Measurements from ENCODE around the gene MCM3AP.
"Not testable (repeated sequence)": the region's sequence is repeated elsewhere in the genome, so short reads cannot be mapped to it uniquely, and the experiment has no call there.

Gene MCM3AP

DNA sequence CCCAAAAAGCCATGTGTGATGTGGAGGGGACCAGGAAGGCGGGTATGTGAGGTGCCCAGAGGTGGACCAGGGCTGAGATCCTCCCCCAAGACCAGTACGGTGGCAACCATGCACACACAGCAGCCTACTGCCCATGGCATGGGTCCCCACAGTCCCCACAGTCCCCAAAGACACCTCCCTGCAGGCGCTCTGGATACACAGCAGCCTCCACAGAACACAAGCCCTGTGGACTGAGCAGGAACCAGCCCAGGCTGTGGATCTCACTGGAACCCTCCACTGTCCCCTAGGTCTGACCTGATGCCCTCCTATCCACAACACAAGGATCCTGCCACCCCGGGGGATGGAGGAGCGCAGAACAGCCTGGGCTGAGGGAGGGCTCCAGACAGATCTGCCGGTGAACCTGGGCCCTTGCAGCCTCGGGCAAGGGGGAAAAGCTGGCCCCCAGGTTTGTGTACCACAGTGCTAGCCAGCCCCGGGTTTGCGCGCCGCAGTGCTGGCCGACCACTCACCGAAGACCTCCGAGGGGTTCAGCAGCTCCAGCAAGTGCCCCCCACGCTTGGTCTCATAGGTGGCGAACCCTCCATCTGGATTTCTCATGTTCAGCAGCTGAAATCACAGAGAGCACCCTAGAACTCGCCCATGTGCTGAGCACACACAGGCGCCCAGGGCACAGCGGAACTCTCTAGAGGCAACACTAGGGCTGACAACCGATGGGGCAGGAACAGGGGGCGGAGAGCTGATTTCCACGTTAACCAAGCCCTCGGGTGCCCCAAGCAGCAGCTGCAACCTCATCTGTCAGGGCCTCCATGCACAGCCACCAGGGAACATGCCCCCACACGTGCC is 79.0 kb downstream of the MCM3AP start:
- ChIA-PET CTCF (no interaction called here), POLR2A (interaction anchor here (0.6 kb wide), 1 partner anchor 63 kb away, joined by 3 read pairs; no protein-coding TSS in a partner anchor)
- no peak for DNase-seq (ENCODE audit: extremely low spot score)
- TF ChIP-seq FOXA1 (IDR thresholded peaks at IDR 0.05) (no peak), LEF1 (IDR thresholded peaks at IDR 0.05; ENCODE audit: borderline replicate concordance) (no peak), ZNF384 (IDR thresholded peaks at IDR 0.05) (no peak), FOXM1 (IDR thresholded peaks at IDR 0.05; ENCODE audit: borderline replicate concordance) (no peak), SP1 (IDR thresholded peaks at IDR 0.05) (no peak), SUZ12 (IDR thresholded peaks at IDR 0.05) (no peak), CTBP1 (IDR thresholded peaks at IDR 0.05; ENCODE audit: borderline replicate concordance) (no peak), L3MBTL2 (conservative IDR thresholded peaks at IDR 0.05) (no peak), PKNOX1 (IDR thresholded peaks at IDR 0.05) (no peak), ELF4 (IDR thresholded peaks at IDR 0.05) (no peak), TARDBP (IDR thresholded peaks at IDR 0.05) (no peak), FOXK2 (IDR thresholded peaks at IDR 0.05) (no peak)

DNA sequence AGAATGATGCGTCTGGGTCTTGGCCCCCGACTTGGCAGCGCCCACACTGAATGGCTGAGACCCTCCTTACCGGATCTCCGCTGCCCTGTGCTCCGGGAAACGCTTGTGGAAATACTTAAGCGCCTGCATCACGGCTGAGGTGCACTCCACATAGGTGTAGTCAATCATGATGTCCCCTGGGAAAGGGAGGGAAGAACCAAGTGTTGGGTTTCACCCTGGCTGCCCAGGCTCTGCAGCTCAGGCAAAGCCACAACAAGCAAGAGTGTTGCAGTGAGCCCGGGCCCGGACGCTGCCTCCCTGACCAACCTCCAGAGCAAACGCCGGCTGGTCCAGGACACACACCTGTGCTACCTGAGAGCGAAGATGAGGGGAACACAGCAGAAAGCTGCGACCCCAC is 79.6 kb downstream of the MCM3AP start:
- POLR2A ChIA-PET: no interaction called here
- TF ChIP-seq FOXA1 (IDR thresholded peaks at IDR 0.05) (no peak), CTBP1 (IDR thresholded peaks at IDR 0.05; ENCODE audit: borderline replicate concordance) (no peak), SUZ12 (IDR thresholded peaks at IDR 0.05) (no peak), SP1 (IDR thresholded peaks at IDR 0.05) (no peak), PKNOX1 (IDR thresholded peaks at IDR 0.05) (no peak), ZNF384 (IDR thresholded peaks at IDR 0.05) (no peak), ARNT (IDR thresholded peaks at IDR 0.05) (no peak), L3MBTL2 (conservative IDR thresholded peaks at IDR 0.05) (no peak), FOXK2 (IDR thresholded peaks at IDR 0.05) (no peak), NFRKB (IDR thresholded peaks at IDR 0.05) (no peak)
- no peak for DNase-seq (ENCODE audit: extremely low spot score)
- CTCF ChIA-PET: no interaction called here

DNA sequence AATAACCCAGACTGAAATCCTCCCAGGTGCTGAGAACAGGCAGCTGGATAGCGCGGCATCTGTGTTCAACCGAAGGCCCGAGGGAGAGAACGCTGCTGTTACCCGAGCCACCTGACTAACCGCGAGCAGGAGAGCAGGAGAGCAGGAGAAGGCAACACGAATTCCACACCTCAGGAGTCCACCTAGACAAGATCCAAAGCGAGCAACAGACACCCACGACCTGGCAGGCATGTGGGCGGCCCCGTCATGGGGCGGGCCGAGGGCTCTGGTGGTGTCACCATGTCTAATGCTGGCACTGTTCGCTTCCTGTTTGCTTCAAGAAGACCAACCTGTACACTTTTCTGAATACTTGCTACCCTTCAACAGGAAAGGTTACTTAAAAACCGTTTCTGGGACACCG is 80.2 kb downstream of the MCM3AP start:
- DNase-seq (ENCODE audit: extremely low spot score): no peak
- TF ChIP-seq NFRKB (IDR thresholded peaks at IDR 0.05) (no peak), SP1 (IDR thresholded peaks at IDR 0.05) (no peak)
- POLR2A ChIA-PET: no interaction called here
- CTCF ChIA-PET: no interaction called here

GRCh38 chr21:46203203-46203600 is 82.2 kb downstream of the MCM3AP start:
- DNase-seq (ENCODE audit: extremely low spot score): no peak
- CTCF ChIA-PET: no interaction called here
- TF ChIP-seq PKNOX1 (IDR thresholded peaks at IDR 0.05) (no peak), CTBP1 (IDR thresholded peaks at IDR 0.05; ENCODE audit: borderline replicate concordance) (no peak), FOXM1 (IDR thresholded peaks at IDR 0.05; ENCODE audit: borderline replicate concordance) (no peak), FOXK2 (IDR thresholded peaks at IDR 0.05) (no peak), ARNT (IDR thresholded peaks at IDR 0.05) (no peak), SP1 (IDR thresholded peaks at IDR 0.05) (no peak), LEF1 (IDR thresholded peaks at IDR 0.05; ENCODE audit: borderline replicate concordance) (no peak), TARDBP (IDR thresholded peaks at IDR 0.05) (no peak), SUZ12 (IDR thresholded peaks at IDR 0.05) (no peak), FOXA1 (IDR thresholded peaks at IDR 0.05) (no peak), HDGF (IDR thresholded peaks at IDR 0.05; ENCODE audit: borderline replicate concordance) (no peak), ELF4 (IDR thresholded peaks at IDR 0.05) (no peak), BHLHE40 (IDR thresholded peaks at IDR 0.05; ENCODE audit: borderline replicate concordance) (no peak), L3MBTL2 (conservative IDR thresholded peaks at IDR 0.05) (no peak)
- POLR2A ChIA-PET: no interaction called here

DNA sequence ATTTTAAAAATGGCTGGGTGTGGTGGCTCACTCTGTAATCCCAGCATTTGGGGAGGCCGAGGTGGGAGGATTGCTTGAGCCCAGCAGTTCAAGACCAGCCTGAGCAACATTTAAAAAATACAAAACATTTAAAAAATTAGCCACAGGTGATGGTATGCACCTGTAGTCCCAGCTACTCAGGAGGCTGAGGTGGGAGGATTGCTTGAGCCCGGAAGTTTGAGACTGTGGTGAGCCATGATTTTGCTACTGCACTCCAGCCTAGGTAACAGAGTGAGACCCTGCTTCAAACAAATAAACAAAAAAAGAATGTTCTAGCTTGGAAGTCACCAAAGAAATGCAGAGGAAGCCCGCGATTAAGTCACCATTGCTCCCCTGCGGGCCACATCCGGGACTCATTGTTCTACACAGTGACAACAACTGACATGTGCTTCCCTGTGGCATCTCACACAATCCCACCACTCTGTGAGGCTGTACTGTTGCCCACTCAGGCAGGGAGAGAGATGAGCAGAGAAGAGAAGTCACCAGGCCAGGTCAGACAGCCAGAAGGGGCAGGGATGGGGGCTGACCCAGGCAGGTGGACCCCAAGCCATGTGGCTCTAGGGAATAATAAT is 82.7 kb downstream of the MCM3AP start:
- no peak for DNase-seq (ENCODE audit: extremely low spot score)
- ChIA-PET CTCF (no interaction called here), POLR2A (no interaction called here)
- TF ChIP-seq CTBP1 (IDR thresholded peaks at IDR 0.05; ENCODE audit: borderline replicate concordance) (no peak), L3MBTL2 (conservative IDR thresholded peaks at IDR 0.05) (no peak), FOXA1 (IDR thresholded peaks at IDR 0.05) (no peak), HDGF (IDR thresholded peaks at IDR 0.05; ENCODE audit: borderline replicate concordance) (no peak), BHLHE40 (IDR thresholded peaks at IDR 0.05; ENCODE audit: borderline replicate concordance) (no peak), SUZ12 (IDR thresholded peaks at IDR 0.05) (no peak), SP1 (IDR thresholded peaks at IDR 0.05) (no peak), NFRKB (IDR thresholded peaks at IDR 0.05) (no peak), ARNT (IDR thresholded peaks at IDR 0.05) (no peak), PKNOX1 (IDR thresholded peaks at IDR 0.05) (no peak), LEF1 (IDR thresholded peaks at IDR 0.05; ENCODE audit: borderline replicate concordance) (no peak), FOXM1 (IDR thresholded peaks at IDR 0.05; ENCODE audit: borderline replicate concordance) (no peak), ZNF384 (IDR thresholded peaks at IDR 0.05) (no peak), TARDBP (IDR thresholded peaks at IDR 0.05) (no peak), ELF4 (IDR thresholded peaks at IDR 0.05) (no peak), FOXK2 (IDR thresholded peaks at IDR 0.05) (no peak)

GRCh38 chr21:46200877-46201803 is 84.3 kb downstream of the MCM3AP start:
- CTCF ChIA-PET; POLR2A ChIA-PET; DNase-seq (ENCODE audit: extremely low spot score): not testable (repeated sequence)
